CD14-positive monocyte (primary cell): ENCODE results near the gene TMEM45B. TPM values are rescaled to one million over a fixed set of nuclear protein-coding genes. Genes with fewer than 3 reads are reported as not detected.

Experiments
- DNase-seq, 3 donors: peaks; one replicate each; pipeline ENCODE4 v3.0.0-alpha.2; 2011 to 2022
- H2AFZ ChIP-seq: 2 replicates; pipeline ENCODE4 v1.6.0; 2012; ENCODE audit warnings: mild to moderate bottlenecking, low read depth, low read length, inconsistent platforms; ENCODE audit not compliant: insufficient read depth, poor library complexity, severe bottlenecking
- H3K27ac ChIP-seq, 2 donors: 1 replicate in 1 of 2; 2 replicates in 1 of 2; pipeline ENCODE4 v1.5.1; 2012 to 2013; ENCODE audit warnings: low read length in 2 of 2, control low read depth in 1 of 2, inconsistent platforms in 1 of 2, low read depth in 1 of 2, mild to moderate bottlenecking in 1 of 2
- H3K27me3 ChIP-seq, 2 donors: one replicate each; pipeline versions ENCODE4 v1.6.0 to v1.6.1; 2011 to 2013; ENCODE audit warnings: low read length in 2 of 2; ENCODE audit not compliant: control insufficient read depth in 2 of 2, insufficient read depth in 2 of 2
- H3K36me3 ChIP-seq, 2 donors: replicated peaks in 1 of 2; 1 replicate in 1 of 2; 2 replicates in 1 of 2; pipeline versions ENCODE4 v1.5.1 to v1.6.1; 2012 to 2013; ENCODE audit warnings: low read length in 2 of 2, control low read depth in 1 of 2, inconsistent platforms in 1 of 2, mild to moderate bottlenecking in 1 of 2; ENCODE audit not compliant: insufficient read depth in 2 of 2, control insufficient read depth in 1 of 2
- H3K4me1 ChIP-seq, 2 donors: 1 replicate in 1 of 2; 2 replicates in 1 of 2; pipeline versions ENCODE4 v1.5.1 to v1.6.1; 2012 to 2013; ENCODE audit warnings: low read length in 2 of 2, control low read depth in 1 of 2, inconsistent platforms in 1 of 2, mild to moderate bottlenecking in 1 of 2, moderate library complexity in 1 of 2; ENCODE audit not compliant: insufficient read depth in 2 of 2, control insufficient read depth in 1 of 2
- H3K4me2 ChIP-seq: replicated peaks from 2 replicates; pipeline ENCODE3; 2012; ENCODE audit warnings: low read length, moderate library complexity, mild to moderate bottlenecking; ENCODE audit not compliant: poor library complexity, severe bottlenecking; ENCODE audit errors: extremely low read depth
- H3K4me3 ChIP-seq, 3 experiments: fragments of 200-600 bp in 1 of 3; sonication (generic) in 1 of 3; replicated peaks in 1 of 3; 1 replicate in 2 of 3; 2 replicates in 1 of 3; pipeline ENCODE4 v1.5.1; 2011 to 2013; ENCODE audit warnings: low read length in 3 of 3, mild to moderate bottlenecking in 3 of 3, control low read depth in 2 of 3, low read depth in 2 of 3, inconsistent platforms in 1 of 3, moderate library complexity in 1 of 3
- H3K79me2 ChIP-seq: 2 replicates; pipeline ENCODE4 v1.6.0; 2012; ENCODE audit warnings: mild to moderate bottlenecking, control low read depth, inconsistent platforms, low read length, moderate library complexity; ENCODE audit not compliant: insufficient read depth
- H3K9ac ChIP-seq: 2 replicates; pipeline ENCODE4 v1.6.0; 2017; ENCODE audit warnings: low read length, mild to moderate bottlenecking; ENCODE audit not compliant: insufficient read depth, poor library complexity, severe bottlenecking
- H3K9me3 ChIP-seq, 2 donors: replicated peaks in 1 of 2; 1 replicate in 1 of 2; 2 replicates in 1 of 2; pipeline versions ENCODE4 v1.5.1 to v1.6.1; 2012 to 2013; ENCODE audit warnings: low read length in 2 of 2, control low read depth in 1 of 2; ENCODE audit not compliant: control insufficient read depth in 1 of 2, insufficient read depth in 1 of 2
- H4K20me1 ChIP-seq: 2 replicates; pipeline ENCODE4 v1.6.0; 2012; ENCODE audit warnings: mild to moderate bottlenecking, low read length, control low read depth, moderate library complexity; ENCODE audit not compliant: insufficient read depth
- H3K27ac Mint-ChIP-seq, 7 donors: one replicate each; pipeline ENCODE4 v1.8.0; 2020; ENCODE audit warnings: mild to moderate bottlenecking in 7 of 7, mixed read lengths in 7 of 7, moderate library complexity in 6 of 7, inconsistent platforms in 2 of 7
- H3K27me3 Mint-ChIP-seq, 3 donors: one replicate each; pipeline ENCODE4 v1.8.0; 2021 to 2022; ENCODE audit warnings: low read depth in 3 of 3, mild to moderate bottlenecking in 3 of 3, mixed read lengths in 3 of 3, moderate library complexity in 3 of 3, inconsistent platforms in 1 of 3
- H3K36me3 Mint-ChIP-seq, 2 donors: one replicate each; pipeline ENCODE4 v1.8.0; 2020; ENCODE audit warnings: mixed read lengths in 2 of 2, inconsistent platforms in 1 of 2, mild to moderate bottlenecking in 1 of 2
- H3K4me1 Mint-ChIP-seq: one replicate; pipeline ENCODE4 v1.8.0; 2020; ENCODE audit warnings: mild to moderate bottlenecking, mixed read lengths
- H3K4me3 Mint-ChIP-seq, 2 donors: one replicate each; pipeline ENCODE4 v1.8.0; 2020; ENCODE audit warnings: mild to moderate bottlenecking in 2 of 2, mixed read lengths in 2 of 2, moderate library complexity in 1 of 2
- H3K9me3 Mint-ChIP-seq, 7 donors: one replicate each; pipeline ENCODE4 v1.8.0; 2020 to 2022; ENCODE audit warnings: mixed read lengths in 7 of 7, mild to moderate bottlenecking in 6 of 7, moderate library complexity in 6 of 7, inconsistent platforms in 2 of 7
- CTCF ChIP-seq: fragments of 200-600 bp; IDR thresholded peaks from one replicate; pipeline ENCODE4 v1.8.0; 2022; ENCODE audit warnings: antibody characterized with exemption, mild to moderate bottlenecking
- WGBS: methylation state at CpG from one replicate; pipeline ENCODE4 v1.1.5; 2013; ENCODE audit warnings: missing lambda C conversion rate; ENCODE audit not compliant: insufficient coverage; 5-methylcytosine and 5-hydroxymethylcytosine counted together
- intact Hi-C, 2 donors: fragments of 100-400 bp; cut with micrococcal nuclease; formaldehyde crosslinking; loops; one replicate each; pipeline versions ENCODE4 v1.15.0 to v1.15.1; 2023
- polyA plus RNA-seq, 3 donors: library from polyadenylated mRNA; depleted of rRNA in 1 of 3; unstranded in 2 of 3; stranded (reverse) in 1 of 3; fragments of 300-500 nt in 2 of 3; fragments of >200 nt in 1 of 3; fragmentation: Illumina TruSeq in 2 of 3; gene quantifications; 1 replicate in 2 of 3; 2 replicates in 1 of 3; pipeline ENCODE4 v1.2.3, GENCODE V29; 2012 to 2021

Gene TMEM45B
- polyA plus RNA-seq, 3 donors = 0.24 to 1.7 (median 0.56) TPM

- H4K20me1 ChIP-seq = no peaks in the 10 kb centered on the region
- H3K9me3 Mint-ChIP-seq = peaks cover 0 to 4% (median under 1%) of the 10 kb centered on the region in 7 donors
- no peaks in the 10 kb centered on the region for H3K79me2 ChIP-seq
- DNase-seq = no peak
- peaks cover 0 to 6% (median 1%) of the 10 kb centered on the region in 3 donors for H3K27me3 Mint-ChIP-seq
- peaks cover 3 to 4% of the 10 kb centered on the region in 2 donors for H3K9me3 ChIP-seq
- peak overlapping the region in 1 of 2 donors; percentile 1 for H3K4me3 Mint-ChIP-seq
- H3K4me1 ChIP-seq = peaks cover 17 to 27% of the 10 kb centered on the region in 2 donors
- no peak overlapping the region for H3K9ac ChIP-seq
- peak overlapping the region; percentile 10 for H2AFZ ChIP-seq
- no CpG with 5 or more reads among the region's 2 CpGs for WGBS
- H3K4me2 ChIP-seq = peak overlapping the region; percentile 5
- H3K27me3 ChIP-seq = peaks cover 4 to 5% of the 10 kb centered on the region in 2 donors
- H3K36me3 Mint-ChIP-seq = no peaks in the 10 kb centered on the region
- no peak overlapping the region for H3K4me3 ChIP-seq
- peak overlapping the region in 1 of 2 donors; percentile 63 for H3K27ac ChIP-seq
- TF ChIP-seq CTCF = no peak
- intact Hi-C loops = loop anchor here in 1 of 2 donors (10.0 kb wide), 1 partner anchor 55 kb away; no protein-coding TSS in a partner anchor
- peak overlapping the region in 4 of 7 donors; percentile 0 to 61 (median 24) for H3K27ac Mint-ChIP-seq
- H3K4me1 Mint-ChIP-seq = peaks cover 34% of the 10 kb centered on the region
- H3K36me3 ChIP-seq = no peaks in the 10 kb centered on the region
These were observed 25.5 kb upstream of the TMEM45B start for GRCh38 chr11:129790106-129790505.

GRCh38 chr11:129791515-129791914 is 24.1 kb upstream of the TMEM45B start:
- peaks cover 0 to 11% (median 7%) of the 10 kb centered on the region in 7 donors for H3K9me3 Mint-ChIP-seq
- intact Hi-C loops = loop anchor here in 1 of 2 donors (10.0 kb wide), 1 partner anchor 53 kb away; no protein-coding TSS in a partner anchor

More at GRCh38 chr11:129791515-129791914, 24.1 kb upstream of the TMEM45B start:
- no CpG with 5 or more reads among the region's 2 CpGs for WGBS
- H3K4me1 Mint-ChIP-seq = peaks cover 34% of the 10 kb centered on the region
- H3K36me3 Mint-ChIP-seq = no peaks in the 10 kb centered on the region
- H3K4me3 Mint-ChIP-seq = no peak overlapping the region
- Histone ChIP-seq H3K27ac (no peak overlapping the region), H3K27me3 (peaks cover 1 to 5% of the 10 kb centered on the region in 2 donors), H2AFZ (no peak overlapping the region), H3K4me2 (no peak overlapping the region), H3K9me3 (peaks cover 4 to 8% of the 10 kb centered on the region in 2 donors), H3K36me3 (no peaks in the 10 kb centered on the region), H3K9ac (no peak overlapping the region), H3K4me3 (no peak overlapping the region), H3K4me1 (peaks cover 17 to 27% of the 10 kb centered on the region in 2 donors), H3K79me2 (no peaks in the 10 kb centered on the region), H4K20me1 (no peaks in the 10 kb centered on the region)
- no peak overlapping the region for H3K27ac Mint-ChIP-seq
- DNase-seq = no peak
- H3K27me3 Mint-ChIP-seq = peaks cover 0 to 6% (median 1%) of the 10 kb centered on the region in 3 donors
- TF ChIP-seq CTCF = no peak
